SHP77 treated with DMSO at 0.1 percent for 48 hours (cell line): Measurements from ENCODE around the gene CTU2.
A peak's percentile ranks its signal among the peaks of the same experiment; 100 is the strongest.

Experiments used
- DNase-seq: peaks from one replicate; lab custom pipeline; 2025; lab: John Stamatoyannopoulos, UW

CTU2 gene

GRCh38 chr16:88714420-88715302 is 8.4 kb downstream of the CTU2 start:
- no peak for DNase-seq

GRCh38 chr16:88715312-88716190 is 9.2 kb downstream of the CTU2 start:
- no peak for DNase-seq

GRCh38 chr16:88716201-88716600 is 9.9 kb downstream of the CTU2 start:
- no peak for DNase-seq

GRCh38 chr16:88716601-88717001 is 10.3 kb downstream of the CTU2 start:
- no peak for DNase-seq

- no peak for DNase-seq
These were observed 11.9 kb downstream of the CTU2 start for GRCh38 chr16:88718178-88718577.

GRCh38 chr16:88719267-88719932 is 13.1 kb downstream of the CTU2 start:
- DNase-seq: no peak

GRCh38 chr16:88719933-88720296 is 13.6 kb downstream of the CTU2 start:
- no peak for DNase-seq

- no peak for DNase-seq
These were observed 14.2 kb downstream of the CTU2 start for GRCh38 chr16:88720396-88720970.

- no peak for DNase-seq
These were observed 14.9 kb downstream of the CTU2 start for GRCh38 chr16:88721236-88721635.

GRCh38 chr16:88721815-88722755 is 15.8 kb downstream of the CTU2 start:
- no peak for DNase-seq

- no peak for DNase-seq
These were observed 16.6 kb downstream of the CTU2 start for GRCh38 chr16:88722784-88723506.

- DNase-seq: no peak
These were observed 17.2 kb downstream of the CTU2 start for GRCh38 chr16:88723507-88723887.

- DNase-seq: no peak
These were observed 17.6 kb downstream of the CTU2 start for GRCh38 chr16:88723911-88724310.

GRCh38 chr16:88724855-88725555 is 18.7 kb downstream of the CTU2 start:
- no peak for DNase-seq

- no peak for DNase-seq
These were observed 19.5 kb downstream of the CTU2 start for GRCh38 chr16:88725609-88726407.

GRCh38 chr16:88726408-88726749 is 20.1 kb downstream of the CTU2 start:
- DNase-seq: no peak

- no peak for DNase-seq
These were observed 20.7 kb downstream of the CTU2 start for GRCh38 chr16:88726981-88727380.

GRCh38 chr16:88727871-88728270 is 21.6 kb downstream of the CTU2 start:
- DNase-seq: peak; percentile 81
